Right renal cortex interstitium (tissue), 3 donors: Measurements from ENCODE around the gene TEX101. TPM values are rescaled to one million over a fixed set of nuclear protein-coding genes. Genes with fewer than 3 reads are reported as not detected.
"Not testable (repeated sequence)": the region's sequence is repeated elsewhere in the genome, so short reads cannot be mapped to it uniquely, and the experiment has no call there.

Experiments used
- DNase-seq, 3 donors: peaks; one replicate each; pipeline ENCODE4 v3.0.0-alpha.2; 2013; ENCODE audit warnings: low read depth in 3 of 3, low spot score in 2 of 3
- polyA plus RNA-seq, 3 donors: library from polyadenylated mRNA; unstranded; fragments of 120-200 nt; gene quantifications; one replicate each; pipeline ENCODE4 v1.2.1, GENCODE V29; 2013; ENCODE audit not compliant: insufficient read length in 3 of 3

Gene TEX101
- not detected for polyA plus RNA-seq

- DNase-seq, result no peak
Observed at GRCh38 chr19:43414554-43414953, at the start of gene TEX101. TEX101 (plus strand) TSS chr19:43414890; CDS start chr19:43415920, 1,030 bp downstream.

GRCh38 chr19:43365677-43366076 lies 49.0 kb upstream of the TEX101 start:
- DNase-seq, result not testable (repeated sequence)

DNA sequence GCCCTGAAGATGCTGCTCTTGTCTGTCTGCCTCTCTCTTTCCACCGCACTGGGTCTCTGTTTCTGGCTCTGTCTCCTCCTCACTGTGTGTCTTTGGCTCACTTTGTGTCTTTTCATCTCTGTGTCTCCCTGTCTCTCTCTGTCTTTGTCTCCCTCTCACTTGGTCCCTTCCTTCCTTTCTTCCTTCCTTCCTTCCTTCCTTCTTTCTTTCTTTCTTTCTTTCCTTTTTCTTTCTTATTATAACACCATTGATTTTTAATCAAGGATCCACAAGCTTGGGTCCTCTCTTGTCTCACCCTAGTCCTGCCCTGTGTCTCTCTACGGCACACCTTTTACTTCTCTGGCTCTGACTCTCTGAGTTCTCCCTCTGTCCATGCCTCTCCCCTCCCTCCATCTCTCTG lies 46.9 kb upstream of the TEX101 start:
- DNase-seq, result no peak

DNA sequence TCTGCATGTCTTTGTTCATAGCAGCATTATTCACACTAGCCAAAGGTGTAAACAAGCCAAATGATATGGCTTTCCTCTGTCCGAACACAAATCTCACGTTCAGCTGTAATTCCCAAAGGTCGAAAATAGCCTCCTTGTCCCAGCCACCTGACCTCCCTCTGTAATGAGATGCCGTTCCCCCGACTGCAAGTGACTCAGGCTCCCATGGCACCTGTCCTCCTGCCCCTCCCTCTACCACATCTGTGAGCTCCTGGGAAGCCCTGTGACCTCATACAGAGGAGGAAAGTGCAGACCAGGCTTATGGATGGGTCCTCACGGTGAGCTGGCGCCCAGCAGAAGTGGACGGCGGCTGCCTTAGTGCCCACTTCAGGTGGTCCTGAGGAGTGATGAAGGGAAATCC lies 45.8 kb upstream of the TEX101 start:
- not testable (repeated sequence) for DNase-seq

DNA sequence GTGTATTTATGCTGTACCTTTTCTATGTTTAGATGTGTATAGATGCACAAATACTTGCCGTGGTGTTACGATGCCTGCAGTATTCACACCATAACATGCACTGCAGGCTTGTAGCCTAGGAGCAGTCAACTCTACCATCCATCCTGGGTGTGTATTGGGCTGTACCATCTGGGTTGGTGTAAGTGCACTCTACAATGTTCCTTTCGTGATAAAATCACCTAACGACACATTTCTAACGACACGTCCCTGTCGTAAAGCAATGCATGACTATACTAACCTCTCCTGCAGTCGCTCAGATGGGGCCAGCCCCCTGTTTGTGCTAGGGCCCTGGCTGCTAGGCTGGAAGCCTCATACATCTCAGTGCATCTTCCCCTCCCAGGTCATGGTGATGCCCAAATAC lies 42.8 kb upstream of the TEX101 start:
- DNase-seq, result no peak

DNA sequence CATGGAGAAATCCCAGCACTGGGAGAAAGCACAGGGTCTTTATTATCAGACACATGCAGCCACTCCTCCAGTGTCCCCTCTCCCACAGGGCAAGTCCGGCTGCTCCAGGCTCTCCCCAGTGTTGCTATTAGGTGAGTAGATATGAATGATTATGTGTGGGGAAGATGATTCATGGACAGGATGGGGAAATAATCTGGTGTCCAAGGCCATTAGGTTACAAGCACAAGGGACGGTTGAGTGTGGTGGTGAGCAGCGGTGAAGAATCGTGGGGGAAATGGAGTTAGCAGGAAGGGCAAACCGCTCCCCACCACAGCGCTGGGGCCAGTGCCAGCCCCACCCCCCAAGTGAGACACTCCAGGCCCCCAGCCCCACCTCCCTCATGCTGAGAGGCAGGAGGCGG lies 42.2 kb upstream of the TEX101 start:
- no peak for DNase-seq

GRCh38 chr19:43377624-43378023 lies 37.1 kb upstream of the TEX101 start:
- DNase-seq, result not testable (repeated sequence)

DNA sequence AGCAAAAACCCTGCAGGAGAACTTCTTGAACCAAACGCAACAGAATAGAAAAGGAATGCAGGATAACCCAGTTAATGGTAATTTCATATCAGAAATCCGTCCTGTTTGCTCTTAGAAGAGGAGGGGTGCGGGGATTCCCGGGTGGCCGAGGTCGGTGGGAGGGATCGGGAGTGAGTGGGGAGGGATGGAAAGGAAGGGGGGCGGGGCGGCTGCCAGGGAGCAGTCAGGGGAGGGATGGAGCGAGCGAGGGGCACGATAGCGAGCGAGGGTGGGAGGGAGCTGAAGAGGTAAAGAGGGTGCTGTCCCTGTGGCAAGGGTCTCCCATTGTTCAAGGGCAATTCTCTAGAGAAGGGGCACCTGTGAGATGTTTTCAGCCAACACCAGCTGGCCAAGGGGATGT lies 34.7 kb upstream of the TEX101 start:
- DNase-seq, result no peak

GRCh38 chr19:43380771-43381386 lies 33.8 kb upstream of the TEX101 start:
- DNase-seq, result no peak

- DNase-seq, result not testable (repeated sequence)
Observed at GRCh38 chr19:43382586-43383216, 32.0 kb upstream of the TEX101 start.

DNA sequence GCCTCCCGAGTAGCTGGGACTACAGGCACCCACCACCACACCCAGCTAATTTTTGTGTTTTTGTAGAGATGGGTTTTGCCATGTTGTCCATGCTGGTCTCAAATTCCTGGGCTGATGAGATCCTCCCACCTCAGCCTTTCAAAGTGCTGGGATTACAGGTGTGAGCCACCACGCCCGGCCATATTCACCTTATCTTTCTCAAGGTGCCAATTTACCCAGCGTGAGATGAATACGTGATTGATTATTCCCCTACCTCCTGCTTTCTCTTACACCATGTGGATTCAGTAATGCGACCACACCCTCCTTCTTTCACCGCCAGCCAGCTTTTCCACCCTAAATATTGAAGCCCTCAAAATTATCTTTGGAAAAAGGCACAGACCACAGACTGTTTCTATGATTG lies 31.4 kb upstream of the TEX101 start:
- not testable (repeated sequence) for DNase-seq

DNA sequence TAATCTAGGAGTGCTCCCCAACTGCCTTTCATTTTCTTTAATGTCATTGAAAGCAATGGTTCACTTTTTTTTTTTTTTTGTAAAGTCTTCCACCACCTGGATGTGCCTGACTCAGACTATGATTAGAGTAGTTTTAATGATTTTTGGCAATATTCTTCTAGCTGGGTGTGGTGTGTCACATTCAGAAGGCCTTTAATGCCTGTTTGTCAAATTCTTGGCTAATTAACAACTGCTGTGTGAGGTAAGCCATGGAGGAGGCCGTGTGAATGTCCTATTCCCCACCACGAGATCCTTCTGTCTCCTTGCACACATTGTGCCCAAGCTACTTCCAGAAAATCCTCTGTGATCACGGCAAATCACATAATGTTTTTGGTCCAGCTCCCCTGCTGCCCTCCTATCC lies 30.9 kb upstream of the TEX101 start:
- DNase-seq, result not testable (repeated sequence)

DNA sequence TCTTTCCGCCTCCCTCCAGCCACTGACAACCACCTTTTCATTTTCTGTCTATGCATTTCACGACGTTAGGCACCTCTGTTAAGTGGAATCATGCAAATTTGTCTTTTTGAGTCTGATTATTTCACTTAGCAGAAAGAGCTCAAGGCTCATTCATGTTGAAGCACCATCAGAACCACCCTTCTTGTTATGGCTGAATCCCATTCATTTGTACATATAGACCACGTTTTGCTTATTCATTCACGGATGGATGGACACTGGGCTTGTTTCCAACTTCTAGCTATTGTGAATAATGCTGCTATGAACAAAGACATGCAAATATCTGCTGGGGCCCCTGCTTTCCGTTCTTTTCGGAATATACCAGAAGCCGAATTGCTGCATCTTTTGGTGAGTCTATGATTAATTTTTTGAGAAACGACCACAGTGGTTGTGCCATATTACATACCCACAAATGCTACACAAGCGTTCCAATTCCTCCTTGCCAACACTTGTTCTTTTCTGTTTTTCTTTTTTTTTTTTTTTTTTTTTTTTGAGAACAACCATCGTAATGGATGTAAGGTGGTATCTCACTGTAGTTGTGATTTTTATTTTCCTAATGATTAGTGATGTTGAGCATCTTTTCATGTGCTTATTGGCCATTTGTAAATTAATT lies 23.7 kb upstream of the TEX101 start:
- not testable (repeated sequence) for DNase-seq

DNA sequence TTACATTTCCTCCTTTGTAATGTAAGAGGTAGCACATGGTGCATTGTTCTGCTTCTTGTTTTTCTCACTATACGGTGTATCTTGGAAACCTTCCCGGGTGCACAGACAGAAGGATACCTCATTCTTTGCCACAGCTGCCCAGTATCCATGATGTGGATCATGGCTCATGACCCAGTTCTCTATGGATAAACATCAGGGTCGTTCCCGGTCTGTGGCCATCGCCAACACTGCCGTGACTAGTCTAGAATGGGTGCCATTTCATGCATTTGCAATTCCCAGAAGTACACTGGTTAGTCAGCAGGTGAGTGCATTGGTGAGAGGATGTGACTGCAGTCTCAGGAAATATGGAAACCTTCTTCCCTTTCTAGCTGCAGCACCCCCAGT lies 23.1 kb upstream of the TEX101 start:
- not testable (repeated sequence) for DNase-seq

DNA sequence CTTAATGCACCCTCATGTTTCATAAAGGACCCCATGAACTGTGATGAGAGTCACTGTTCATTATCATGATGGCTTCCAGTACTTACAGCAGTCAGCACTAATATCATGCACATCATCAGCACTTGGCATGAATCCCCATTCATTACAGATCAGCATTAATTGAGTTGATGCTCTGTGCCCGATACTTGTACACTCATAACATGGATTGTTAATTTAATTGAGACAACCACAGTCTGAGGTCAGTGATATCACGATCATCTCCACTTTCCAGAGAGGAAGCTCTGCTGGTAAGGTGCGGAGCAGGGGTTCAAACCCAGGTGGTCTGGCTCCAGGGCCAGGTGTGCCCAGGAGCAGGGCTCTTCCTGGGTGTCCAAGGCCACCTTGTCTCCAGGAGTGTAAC lies 21.2 kb upstream of the TEX101 start:
- DNase-seq, result not testable (repeated sequence)

- DNase-seq, result no peak
Observed at GRCh38 chr19:43395561-43395960, 19.1 kb upstream of the TEX101 start.

DNA sequence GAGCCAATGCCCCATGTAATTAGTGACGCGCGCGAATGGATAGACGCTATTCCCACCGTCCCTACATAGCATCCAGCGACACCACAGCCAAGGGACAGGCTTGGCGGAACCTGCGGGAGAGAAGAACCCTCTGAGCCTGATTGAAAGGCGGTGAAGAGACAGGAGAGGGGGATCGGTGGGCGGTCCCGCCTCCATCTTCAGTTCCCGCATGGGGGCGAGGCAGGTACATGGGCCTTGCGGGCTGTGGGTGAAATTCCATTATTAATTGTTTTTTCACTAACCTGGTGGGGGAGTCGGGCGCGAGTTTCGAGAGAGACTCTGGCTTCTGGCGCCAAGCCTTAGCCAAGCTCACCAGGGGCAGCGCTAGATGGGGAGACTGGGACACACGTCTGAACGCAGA lies 8.4 kb upstream of the TEX101 start:
- no peak for DNase-seq

- no peak for DNase-seq
Observed at GRCh38 chr19:43407416-43408005, 7.2 kb upstream of the TEX101 start.

- no peak for DNase-seq
Observed at GRCh38 chr19:43408043-43408442, 6.6 kb upstream of the TEX101 start.

DNA sequence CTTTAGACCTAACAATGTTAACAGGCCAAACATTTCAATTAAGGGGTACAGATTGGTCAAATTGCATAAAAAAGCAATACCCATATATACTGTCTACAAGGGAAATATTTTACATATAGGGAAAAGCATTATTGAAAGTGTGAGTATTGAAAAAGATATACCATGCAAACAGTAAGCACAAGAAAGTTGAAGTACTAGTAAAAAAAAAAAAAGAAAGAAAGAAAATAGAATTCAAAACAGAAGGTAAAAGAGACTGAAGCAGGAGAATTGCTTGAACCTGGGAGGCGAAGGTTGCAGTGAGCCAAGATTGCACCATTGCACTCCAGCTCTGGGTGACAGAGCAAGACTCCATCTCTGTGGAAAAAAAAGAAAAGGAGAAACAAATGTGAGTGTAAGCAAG lies 5.3 kb upstream of the TEX101 start:
- no peak for DNase-seq

DNA sequence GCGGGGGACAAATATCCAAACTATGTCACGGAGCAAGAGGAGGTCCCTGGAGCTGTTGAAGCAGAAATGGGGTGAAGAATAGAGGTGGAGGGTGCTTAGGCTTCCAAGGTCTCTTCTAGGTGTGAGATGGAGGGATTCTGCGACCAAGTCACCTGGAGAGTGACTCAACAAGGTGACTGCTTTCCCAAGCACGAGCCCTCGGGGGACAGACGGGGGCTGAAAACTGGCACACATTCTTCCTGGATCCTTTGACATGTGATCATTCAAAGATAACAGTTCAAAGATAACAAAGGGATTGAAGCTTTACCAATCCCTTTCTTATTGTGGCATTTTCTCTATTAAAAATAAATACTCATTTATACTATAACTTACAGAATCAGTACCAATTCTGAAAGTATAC lies 2.2 kb upstream of the TEX101 start:
- no peak for DNase-seq
